Kidney (tissue), 14 donors: Measurements from ENCODE around the gene GRAP. TPM values are rescaled to one million over a fixed set of nuclear protein-coding genes. Genes with fewer than 3 reads are reported as not detected.

Experiments used
- DNase-seq, 5 donors: peaks; one replicate each; pipeline ENCODE4 v3.0.0-alpha.2; 2013 to 2020
- FAIRE-seq: peaks from 2 replicates; lab custom pipeline; 2012; peaks lifted over from hg19 to GRCh38; lab: Jason Lieb, UNC
- H3K27ac ChIP-seq, 2 donors: one replicate each; pipeline ENCODE4 v1.7.0; 2013; ENCODE audit warnings: low read depth in 2 of 2, low read length in 2 of 2, inconsistent platforms in 1 of 2
- H3K27me3 ChIP-seq: one replicate; pipeline ENCODE4 v1.7.1; 2013; ENCODE audit warnings: low read length, inconsistent platforms; ENCODE audit not compliant: control insufficient read depth, insufficient read depth
- H3K36me3 ChIP-seq, 3 donors: one replicate each; pipeline versions ENCODE4 v1.7.0 to v1.7.1; 2013; ENCODE audit warnings: low read length in 3 of 3, control low read depth in 1 of 3, inconsistent platforms in 1 of 3; ENCODE audit not compliant: insufficient read depth in 3 of 3, control insufficient read depth in 2 of 3
- H3K4me1 ChIP-seq, 3 donors: one replicate each; pipeline versions ENCODE4 v1.7.0 to v1.7.1; 2013; ENCODE audit warnings: low read length in 3 of 3, inconsistent platforms in 1 of 3, low read depth in 1 of 3; ENCODE audit not compliant: control insufficient read depth in 2 of 3, insufficient read depth in 2 of 3
- H3K4me3 ChIP-seq, 3 donors: one replicate each; pipeline versions ENCODE4 v1.7.0 to v1.8.1; 2013; ENCODE audit warnings: low read length in 3 of 3, control low read depth in 1 of 3, inconsistent platforms in 1 of 3
- H3K9ac ChIP-seq, 3 donors: one replicate each; pipeline versions ENCODE4 v1.7.0 to v1.7.1; 2013; ENCODE audit warnings: low read length in 3 of 3, control low read depth in 1 of 3, inconsistent platforms in 1 of 3
- H3K9me3 ChIP-seq, 3 donors: one replicate each; pipeline versions ENCODE4 v1.7.0 to v1.7.1; 2013; ENCODE audit warnings: low read length in 3 of 3, control low read depth in 1 of 3, inconsistent platforms in 1 of 3; ENCODE audit not compliant: control insufficient read depth in 2 of 3, insufficient read depth in 1 of 3
- CTCF ChIP-seq: IDR thresholded peaks from 3 replicates; pipeline ENCODE4 v1.5.1; 2012; ENCODE audit warnings: mild to moderate bottlenecking, moderate library complexity, borderline replicate concordance; ENCODE audit not compliant: insufficient read depth; ENCODE audit errors: extremely low read depth
- intact Hi-C: fragments of 100-400 bp; cut with DNase I; formaldehyde crosslinking; loops from one replicate; pipeline ENCODE4 v1.11.1; 2022
- polyA plus RNA-seq: library from polyadenylated mRNA; stranded (reverse); fragments of 350-450 nt; fragmentation: Illumina TruSeq; extraction: RNeasy Lipid Tissue Mini Kit (QIAGEN cat#74804); gene quantifications from one replicate; pipeline ENCODE4 v1.2.3, GENCODE V29; 2014; ENCODE audit warnings: low read depth, low replicate concordance; ENCODE audit not compliant: insufficient read depth
- total RNA-seq: library from RNA; stranded (reverse); fragmentation: NEBNext Ultra II Directional; extraction: Animal tissue kit (Norgen Biotek cat#: 25700); gene quantifications from one replicate; pipeline ENCODE4 v1.2.1, GENCODE V29; 2021
- donor health status: control.
- donor health status: control.
- donor health status: control.
- donor health status: control.
- donor health status: control.
- donor health status: DM: yes; HTN: yes; CAD: no.
- donor health status: Normal renal cell carcinoma (clear cell type).

Gene GRAP
- total and polyA plus RNA-seq, 2 donors from 2014 or later = 7.0 to 8.4 TPM

- Histone ChIP-seq H3K27ac (no peak overlapping the region), H3K9me3 (no peaks in the 10 kb centered on the region), H3K4me3 (no peak overlapping the region), H3K4me1 (no peaks in the 10 kb centered on the region), H3K27me3 (no peaks in the 10 kb centered on the region), H3K36me3 (no peaks in the 10 kb centered on the region), H3K9ac (no peak overlapping the region)
- DNase-seq (peak in 1 of 5 donors; percentile 64), FAIRE-seq (no peak)
- no peak for TF ChIP-seq CTCF
- intact Hi-C loops = no loop called here
Measured at GRCh38 chr17:19024101-19025078, 22.4 kb downstream of the GRAP start.

GRCh38 chr17:19023209-19023999 is 23.4 kb downstream of the GRAP start:
- DNase-seq (peak in 1 of 5 donors; percentile 30), FAIRE-seq (no peak)
- Histone ChIP-seq H3K36me3 (no peaks in the 10 kb centered on the region), H3K27me3 (no peaks in the 10 kb centered on the region), H3K27ac (no peak overlapping the region), H3K9ac (no peak overlapping the region), H3K4me1 (no peaks in the 10 kb centered on the region), H3K9me3 (no peaks in the 10 kb centered on the region), H3K4me3 (no peak overlapping the region)
- TF ChIP-seq CTCF = no peak
- intact Hi-C loops = no loop called here

- Histone ChIP-seq H3K4me1 (no peaks in the 10 kb centered on the region), H3K9me3 (no peaks in the 10 kb centered on the region), H3K9ac (no peak overlapping the region), H3K36me3 (no peaks in the 10 kb centered on the region), H3K27ac (no peak overlapping the region), H3K27me3 (no peaks in the 10 kb centered on the region), H3K4me3 (no peak overlapping the region)
- intact Hi-C loops = no loop called here
- DNase-seq (peak in 1 of 5 donors; percentile 72), FAIRE-seq (no peak)
- no peak for TF ChIP-seq CTCF
Measured at GRCh38 chr17:19022747-19023146, 24.0 kb downstream of the GRAP start.
